GM23338 (cell line): ENCODE results near the gene FAM83F. TPM values are rescaled to one million over a fixed set of nuclear protein-coding genes. Genes with fewer than 3 reads are reported as not detected.

Experiments used
- ATAC-seq: fragments of 200-7000 bp; cut with Tn5 transposase; 3 replicates; pipeline ENCODE4 v1.9.1; 2020
- DNase-seq: peaks from one replicate; pipeline ENCODE4 v3.0.0-alpha.2; 2015; ENCODE audit warnings: low spot score
- H2AFZ ChIP-seq: fragments of 200-600 bp; sonication (generic); 2 replicates; pipeline ENCODE4 v1.8.0; 2016; ENCODE audit warnings: antibody characterized with exemption, mild to moderate bottlenecking, moderate library complexity
- H3F3A ChIP-seq: fragments of 200-600 bp; sonication (generic); replicated peaks from 2 replicates; pipeline ENCODE4 v1.8.0; 2017; ENCODE audit warnings: antibody characterized with exemption, mixed run types, low read depth
- H3K27ac ChIP-seq: fragments of 200-600 bp; sonication (generic); 2 replicates; pipeline ENCODE4 v1.6.1; 2016; ENCODE audit warnings: low read depth
- H3K27me3 ChIP-seq: fragments of 200-600 bp; sonication (generic); 2 replicates; pipeline ENCODE4 v1.8.0; 2016; ENCODE audit warnings: mild to moderate bottlenecking, mixed run types, moderate library complexity; ENCODE audit not compliant: insufficient read depth
- H3K36me3 ChIP-seq: fragments of 200-600 bp; sonication (generic); 2 replicates; pipeline ENCODE4 v1.8.0; 2016; ENCODE audit warnings: mild to moderate bottlenecking; ENCODE audit not compliant: insufficient read depth
- H3K4me1 ChIP-seq: fragments of 200-600 bp; sonication (generic); 2 replicates; pipeline ENCODE4 v1.8.0; 2016; ENCODE audit warnings: mild to moderate bottlenecking, moderate library complexity; ENCODE audit not compliant: insufficient read depth
- H3K4me2 ChIP-seq: fragments of 200-600 bp; sonication (generic); 2 replicates; pipeline ENCODE4 v1.7.1; 2017; ENCODE audit warnings: mixed run types
- H3K4me3 ChIP-seq: fragments of 200-600 bp; sonication (generic); 2 replicates; pipeline ENCODE4 v1.6.1; 2016; ENCODE audit warnings: mixed run types
- H3K79me2 ChIP-seq: fragments of 200-600 bp; sonication (generic); replicated peaks from 2 replicates; pipeline ENCODE4 v1.8.0; 2017; ENCODE audit warnings: mild to moderate bottlenecking; ENCODE audit not compliant: insufficient read depth
- H3K9me2 ChIP-seq: fragments of 200-600 bp; sonication (generic); 2 replicates; pipeline ENCODE4 v1.8.0; 2017; ENCODE audit not compliant: insufficient read depth
- H4K20me1 ChIP-seq: fragments of 200-600 bp; sonication (generic); replicated peaks from 2 replicates; pipeline ENCODE4 v1.8.0; 2017; ENCODE audit warnings: mild to moderate bottlenecking; ENCODE audit not compliant: insufficient read depth
- H3K27ac Mint-ChIP-seq: 2 replicates; pipeline ENCODE4 v1.8.0; 2020; ENCODE audit warnings: inconsistent platforms, mild to moderate bottlenecking, moderate library complexity, mixed read lengths
- H3K27me3 Mint-ChIP-seq: 3 replicates; pipeline ENCODE4 v1.8.0; 2022; ENCODE audit warnings: low read depth, mild to moderate bottlenecking, moderate library complexity, mixed read lengths, inconsistent platforms; ENCODE audit not compliant: insufficient read depth, poor library complexity
- H3K36me3 Mint-ChIP-seq: 3 replicates; pipeline ENCODE4 v1.8.0; 2021; ENCODE audit warnings: low read depth, mild to moderate bottlenecking, inconsistent platforms, moderate library complexity, mixed read lengths
- H3K4me1 Mint-ChIP-seq: 3 replicates; pipeline ENCODE4 v1.8.0; 2020; ENCODE audit warnings: mild to moderate bottlenecking, inconsistent platforms, mixed read lengths
- H3K4me3 Mint-ChIP-seq: 3 replicates; pipeline ENCODE4 v1.8.0; 2021; ENCODE audit warnings: moderate library complexity, mild to moderate bottlenecking, inconsistent platforms, mixed read lengths
- H3K9me3 Mint-ChIP-seq: 3 replicates; pipeline ENCODE4 v1.8.0; 2020; ENCODE audit warnings: moderate library complexity, mild to moderate bottlenecking, inconsistent platforms, mixed read lengths
- CREB1 ChIP-seq: fragments of 250-450 bp; sonication (Bioruptor Pico); IDR thresholded peaks from 2 replicates; pipeline ENCODE4 v1.5.0; 2020; ENCODE audit warnings: low read depth, mild to moderate bottlenecking, moderate library complexity
- CTCF ChIP-seq, 2 experiments: fragments of 200-600 bp in 1 of 2; sonication (generic) in 1 of 2; conservative IDR thresholded peaks; 2 replicates each; pipeline versions ENCODE4 v1.5.1 to v1.6.1; 2016 to 2017; ENCODE audit warnings: antibody characterized with exemption in 2 of 2, low read depth in 2 of 2, mild to moderate bottlenecking in 2 of 2, moderate library complexity in 1 of 2
- ETS1 ChIP-seq: IDR thresholded peaks from 2 replicates; pipeline ENCODE4 v1.6.1; 2016; ENCODE audit warnings: antibody characterized with exemption
- EZH2 ChIP-seq: fragments of 200-600 bp; sonication (generic); IDR thresholded peaks from one replicate; pipeline ENCODE4 v1.8.0; 2017; ENCODE audit warnings: antibody characterized with exemption, mild to moderate bottlenecking, low read depth; ENCODE audit not compliant: unreplicated experiment
- EZH2phosphoT487 ChIP-seq: fragments of 200-600 bp; sonication (generic); IDR thresholded peaks from one replicate; pipeline ENCODE4 v1.8.1; 2018; ENCODE audit warnings: antibody characterized with exemption; ENCODE audit not compliant: unreplicated experiment
- JUNB ChIP-seq: IDR thresholded peaks from one replicate; pipeline ENCODE4 v1.6.1; 2016; ENCODE audit warnings: antibody characterized with exemption; ENCODE audit not compliant: unreplicated experiment
- NANOG ChIP-seq: IDR thresholded peaks from 2 replicates; pipeline ENCODE4 v1.6.1; 2016; ENCODE audit warnings: antibody characterized with exemption, borderline replicate concordance
- POLR2AphosphoS5 ChIP-seq: IDR thresholded peaks from 2 replicates; pipeline ENCODE4 v1.6.1; 2016; ENCODE audit warnings: antibody characterized with exemption, low read depth
- REST ChIP-seq: IDR thresholded peaks from one replicate; pipeline ENCODE4 v1.6.1; 2018; ENCODE audit warnings: antibody characterized with exemption; ENCODE audit not compliant: unreplicated experiment
- STAT1 ChIP-seq: IDR thresholded peaks from one replicate; pipeline ENCODE4 v1.6.1; 2016; ENCODE audit warnings: antibody characterized with exemption; ENCODE audit not compliant: unreplicated experiment
- ZNF114 ChIP-seq: fragments of 250-450 bp; sonication (Bioruptor Pico); IDR thresholded peaks from 2 replicates; pipeline ENCODE4 v1.5.0; 2020; ENCODE audit warnings: mild to moderate bottlenecking, moderate library complexity
- ZNF331 ChIP-seq: fragments of 250-450 bp; sonication (Bioruptor Pico); IDR thresholded peaks from 2 replicates; pipeline ENCODE4 v1.5.0; 2020; ENCODE audit warnings: low read depth, mild to moderate bottlenecking, moderate library complexity
- ZNF462 ChIP-seq: fragments of 250-450 bp; sonication (Bioruptor Pico); IDR thresholded peaks from 2 replicates; pipeline ENCODE4 v1.5.0; 2020; ENCODE audit warnings: mild to moderate bottlenecking, moderate library complexity
- polyA plus RNA-seq: library from polyadenylated mRNA; unstranded; fragments of >200 nt; fragmentation: Nextera tagmentation; extraction: Ambion mirVana; gene quantifications from 2 replicates; pipeline ENCODE4 v1.2.1, GENCODE V29; 2016
- total RNA-seq: library from RNA; depleted of rRNA; stranded (reverse); fragments of >200 nt; shearing (Covaris generic); gene quantifications from 2 replicates; pipeline ENCODE4 v1.2.3, GENCODE V29; 2014

The FAM83F gene
- total and polyA plus RNA-seq, 2 experiments from 2014 or later, result 3.7 to 15.9 TPM

GRCh38 chr22:40056559-40056958, 61.8 kb downstream of the FAM83F start:
- Mint-ChIP-seq H3K27ac (peak overlapping the region; percentile 25; the same call in 1 of the 2 replicates), H3K27me3 (peaks cover 5% of the 10 kb centered on the region), H3K4me1 (peaks cover 39% of the 10 kb centered on the region), H3K36me3 (no peaks in the 10 kb centered on the region), H3K4me3 (no peak overlapping the region), H3K9me3 (no peaks in the 10 kb centered on the region)
- Histone ChIP-seq H3K27me3 (no peaks in the 10 kb centered on the region), H3K4me3 (peak overlapping the region; percentile 24), H3K4me1 (peaks cover 54% of the 10 kb centered on the region), H3K4me2 (peak overlapping the region; percentile 63), H3K36me3 (no peaks in the 10 kb centered on the region), H3K9me2 (no peaks in the 10 kb centered on the region), H3F3A (no peaks in the 10 kb centered on the region), H3K79me2 (peaks cover 53% of the 10 kb centered on the region), H3K27ac (peak overlapping the region; percentile 46; the same call in 1 of the 2 replicates), H4K20me1 (no peaks in the 10 kb centered on the region; the same call in 1 of the 2 replicates), H2AFZ (no peak overlapping the region)
- no peak for ATAC-seq
- no peak for DNase-seq
- no peak for TF ChIP-seq CTCF (conservative IDR thresholded peaks at IDR 0.05; ENCODE audit: low read depth in 2 of 2)
- no peak for TF ChIP-seq ZNF462 (CRISPR knock-in tag)
- no peak for TF ChIP-seq EZH2phosphoT487
- no peak for TF ChIP-seq EZH2
- TF ChIP-seq ZNF114 (CRISPR knock-in tag), result no peak
- TF ChIP-seq STAT1, result no peak
- TF ChIP-seq ZNF331 (CRISPR knock-in tag), result no peak
- TF ChIP-seq CREB1 (CRISPR knock-in tag), result no peak
- TF ChIP-seq ETS1, result no peak
- no peak for TF ChIP-seq POLR2AphosphoS5
- TF ChIP-seq JUNB, result no peak
- no peak for TF ChIP-seq NANOG
- no peak for TF ChIP-seq REST
